Natural killer cell (primary cell): ENCODE data around the gene ABTB2. TPM values are rescaled to one million over a fixed set of nuclear protein-coding genes. Genes with fewer than 3 reads are reported as not detected.

Source experiments
- ATAC-seq, 3 donors: fragments of 150-1000 bp in 2 of 3; fragments of 200-7000 bp in 1 of 3; cut with Tn5 transposase; 1 replicate in 1 of 3; 2 replicates in 2 of 3; pipeline ENCODE4 v1.10.0; 2021; ENCODE audit warnings: mild to moderate bottlenecking in 2 of 3, moderate library complexity in 2 of 3
- DNase-seq, 2 donors: peaks; one replicate each; pipeline versions ENCODE4 v3.0.0 to v3.0.0-alpha.2; 2013 to 2021; ENCODE audit warnings: mixed read lengths in 1 of 2
- H3K27ac ChIP-seq: one replicate; pipeline ENCODE4 v1.5.1; 2013; ENCODE audit warnings: mild to moderate bottlenecking, low read length
- H3K27me3 ChIP-seq: one replicate; pipeline ENCODE4 v1.6.1; 2013; ENCODE audit warnings: low read length; ENCODE audit not compliant: control insufficient read depth, insufficient read depth
- H3K36me3 ChIP-seq: one replicate; pipeline ENCODE4 v1.6.1; 2013; ENCODE audit warnings: low read length; ENCODE audit not compliant: control insufficient read depth, insufficient read depth
- H3K4me1 ChIP-seq: one replicate; pipeline ENCODE4 v1.6.1; 2013; ENCODE audit warnings: low read length; ENCODE audit not compliant: control insufficient read depth, insufficient read depth
- H3K4me3 ChIP-seq: one replicate; pipeline ENCODE4 v1.5.1; 2013; ENCODE audit warnings: low read length
- H3K9me3 ChIP-seq: one replicate; pipeline ENCODE4 v1.6.1; 2013; ENCODE audit warnings: low read length; ENCODE audit not compliant: control insufficient read depth, insufficient read depth
- H3K27ac Mint-ChIP-seq, 2 donors: one replicate each; pipeline ENCODE4 v1.8.0; 2022; ENCODE audit warnings: mild to moderate bottlenecking in 2 of 2, mixed read lengths in 2 of 2, moderate library complexity in 1 of 2
- H3K27me3 Mint-ChIP-seq, 2 donors: one replicate each; pipeline ENCODE4 v1.8.0; 2022; ENCODE audit warnings: low read depth in 2 of 2, mixed read lengths in 2 of 2
- H3K36me3 Mint-ChIP-seq: one replicate; pipeline ENCODE4 v1.8.0; 2022; ENCODE audit warnings: mixed read lengths
- H3K4me1 Mint-ChIP-seq, 2 donors: one replicate each; pipeline ENCODE4 v1.8.0; 2022; ENCODE audit warnings: mixed read lengths in 2 of 2
- H3K4me3 Mint-ChIP-seq: one replicate; pipeline ENCODE4 v1.8.0; 2022; ENCODE audit warnings: mild to moderate bottlenecking, moderate library complexity, mixed read lengths
- H3K9me3 Mint-ChIP-seq, 2 donors: one replicate each; pipeline ENCODE4 v1.8.0; 2022; ENCODE audit warnings: mixed read lengths in 2 of 2
- whole genome bisulfite sequencing: methylation state at CpG from one replicate; pipeline ENCODE4 v1.1.7; 2013; ENCODE audit warnings: missing lambda C conversion rate; ENCODE audit not compliant: insufficient coverage; 5-methylcytosine and 5-hydroxymethylcytosine counted together
- intact Hi-C: fragments of 100-400 bp; cut with micrococcal nuclease; formaldehyde crosslinking; loops from one replicate; pipeline ENCODE4 v1.14.2; 2022
- total RNA-seq, 4 donors: library from RNA; stranded (reverse); fragments of 120-200 nt in 1 of 4; gene quantifications; one replicate each; pipeline versions ENCODE4 v1.2.3 to v1.2.4, GENCODE V29; 2013 to 2022
- TF ChIP-seq, protein P1 (sequence below): fragments of 200-600 bp; IDR thresholded peaks from one replicate; pipeline ENCODE4 v1.8.0; 2022; ENCODE audit warnings: antibody characterized with exemption

The ABTB2 gene
- total RNA-seq, 3 donors from 2014 or later (not counting 1 experiment from before 2014, with no cell fraction given), result 0.65 to 1.7 (median 1.1) TPM

DNA sequence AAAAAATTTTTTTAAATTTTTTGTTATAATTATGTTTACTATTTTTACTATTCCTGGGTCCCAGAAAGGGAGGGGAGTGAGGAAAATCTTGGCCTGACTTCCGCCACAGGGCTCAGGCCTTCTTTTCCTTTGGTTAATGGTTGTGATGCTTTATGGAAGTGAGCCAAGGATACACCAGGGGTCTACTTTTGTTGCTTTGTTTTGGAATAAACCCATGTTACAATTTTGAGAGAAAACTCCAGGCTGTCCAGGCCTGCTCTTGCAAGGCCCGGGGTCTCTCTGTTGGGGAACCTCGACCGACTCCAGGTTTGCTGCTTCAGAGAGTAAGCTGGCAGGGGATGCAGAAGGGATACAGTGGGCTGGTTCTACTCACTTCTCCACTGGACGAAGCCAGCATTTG is 84.7 kb downstream of the ABTB2 start:
- no peaks in the 10 kb centered on the region for H3K4me1 Mint-ChIP-seq
- no peak for ATAC-seq
- intact Hi-C loops, result no loop called here
- no peaks in the 10 kb centered on the region for H3K9me3 ChIP-seq
- H3K27me3 Mint-ChIP-seq, result no peaks in the 10 kb centered on the region
- no peak for DNase-seq
- H3K27ac Mint-ChIP-seq, result no peak overlapping the region
- no peaks in the 10 kb centered on the region for H3K36me3 Mint-ChIP-seq
- no peak overlapping the region for H3K27ac ChIP-seq
- H3K4me3 Mint-ChIP-seq, result no peak overlapping the region
- TF ChIP-seq, protein P1, sequence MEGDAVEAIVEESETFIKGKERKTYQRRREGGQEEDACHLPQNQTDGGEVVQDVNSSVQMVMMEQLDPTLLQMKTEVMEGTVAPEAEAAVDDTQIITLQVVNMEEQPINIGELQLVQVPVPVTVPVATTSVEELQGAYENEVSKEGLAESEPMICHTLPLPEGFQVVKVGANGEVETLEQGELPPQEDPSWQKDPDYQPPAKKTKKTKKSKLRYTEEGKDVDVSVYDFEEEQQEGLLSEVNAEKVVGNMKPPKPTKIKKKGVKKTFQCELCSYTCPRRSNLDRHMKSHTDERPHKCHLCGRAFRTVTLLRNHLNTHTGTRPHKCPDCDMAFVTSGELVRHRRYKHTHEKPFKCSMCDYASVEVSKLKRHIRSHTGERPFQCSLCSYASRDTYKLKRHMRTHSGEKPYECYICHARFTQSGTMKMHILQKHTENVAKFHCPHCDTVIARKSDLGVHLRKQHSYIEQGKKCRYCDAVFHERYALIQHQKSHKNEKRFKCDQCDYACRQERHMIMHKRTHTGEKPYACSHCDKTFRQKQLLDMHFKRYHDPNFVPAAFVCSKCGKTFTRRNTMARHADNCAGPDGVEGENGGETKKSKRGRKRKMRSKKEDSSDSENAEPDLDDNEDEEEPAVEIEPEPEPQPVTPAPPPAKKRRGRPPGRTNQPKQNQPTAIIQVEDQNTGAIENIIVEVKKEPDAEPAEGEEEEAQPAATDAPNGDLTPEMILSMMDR, result no peak
- no peak overlapping the region for H3K4me3 ChIP-seq
- H3K9me3 Mint-ChIP-seq, result no peaks in the 10 kb centered on the region
- no peaks in the 10 kb centered on the region for H3K27me3 ChIP-seq
- 95% methylated on average over 5 of the region's 5 CpGs for WGBS
- no peaks in the 10 kb centered on the region for H3K4me1 ChIP-seq
- no peaks in the 10 kb centered on the region for H3K36me3 ChIP-seq

DNA sequence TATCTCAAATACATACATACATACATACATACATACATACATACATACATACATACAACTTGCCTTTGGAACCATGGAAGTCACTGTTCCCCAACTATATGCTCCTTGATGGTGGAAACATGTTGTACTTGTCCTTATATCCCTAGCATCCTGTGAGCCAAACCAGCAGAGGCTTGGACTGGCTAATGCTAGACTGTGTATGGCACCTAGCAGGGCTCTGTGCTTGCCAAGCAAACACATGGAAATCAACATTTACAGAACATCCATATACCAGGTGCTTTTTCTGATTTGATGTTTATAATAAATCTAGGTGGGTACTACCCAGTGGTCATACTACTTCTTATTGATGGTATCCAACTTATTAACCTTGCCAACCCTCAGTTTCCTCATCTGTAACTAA is 86.1 kb downstream of the ABTB2 start:
- Mint-ChIP-seq H3K9me3 (no peaks in the 10 kb centered on the region), H3K4me1 (peaks cover 0 to under 1% of the 10 kb centered on the region in 2 donors), H3K36me3 (no peaks in the 10 kb centered on the region), H3K27ac (no peak overlapping the region), H3K27me3 (no peaks in the 10 kb centered on the region), H3K4me3 (no peak overlapping the region)
- TF ChIP-seq, protein P1, result no peak
- Histone ChIP-seq H3K27me3 (no peaks in the 10 kb centered on the region), H3K27ac (no peak overlapping the region), H3K4me1 (no peaks in the 10 kb centered on the region), H3K9me3 (no peaks in the 10 kb centered on the region), H3K36me3 (no peaks in the 10 kb centered on the region), H3K4me3 (no peak overlapping the region)
- ATAC-seq, result no peak
- intact Hi-C loops, result no loop called here
- DNase-seq, result no peak

DNA sequence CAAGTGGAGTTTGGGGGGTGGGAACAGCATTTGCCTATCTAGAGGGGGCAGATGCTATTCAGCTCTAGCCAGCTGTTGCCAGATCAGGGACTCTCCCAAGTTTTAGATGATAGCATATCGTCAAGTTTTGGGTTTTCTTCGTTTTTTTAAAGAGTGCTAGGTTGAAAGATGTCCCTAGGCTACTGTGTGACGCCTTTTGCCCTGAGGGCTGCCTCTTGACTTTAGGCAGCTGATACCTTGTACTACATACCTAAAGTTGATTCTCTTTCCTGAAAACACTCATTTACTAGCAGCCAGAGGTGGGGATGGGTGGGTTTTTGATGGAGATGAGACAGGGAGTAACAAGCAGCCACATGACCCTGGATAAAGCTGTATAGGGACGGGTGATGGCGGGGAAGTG is 87.1 kb downstream of the ABTB2 start:
- Histone ChIP-seq H3K27ac (no peak overlapping the region), H3K9me3 (no peaks in the 10 kb centered on the region), H3K36me3 (no peaks in the 10 kb centered on the region), H3K27me3 (no peaks in the 10 kb centered on the region), H3K4me1 (no peaks in the 10 kb centered on the region), H3K4me3 (no peak overlapping the region)
- Mint-ChIP-seq H3K4me3 (no peak overlapping the region), H3K27me3 (no peaks in the 10 kb centered on the region), H3K4me1 (peaks cover 0 to 6% of the 10 kb centered on the region in 2 donors), H3K27ac (no peak overlapping the region), H3K9me3 (no peaks in the 10 kb centered on the region), H3K36me3 (no peaks in the 10 kb centered on the region)
- DNase-seq (no peak), ATAC-seq (no peak)
- intact Hi-C loops, result no loop called here
- TF ChIP-seq, protein P1, result no peak
- WGBS, result 92% methylated on average over 5 of the region's 5 CpGs

DNA sequence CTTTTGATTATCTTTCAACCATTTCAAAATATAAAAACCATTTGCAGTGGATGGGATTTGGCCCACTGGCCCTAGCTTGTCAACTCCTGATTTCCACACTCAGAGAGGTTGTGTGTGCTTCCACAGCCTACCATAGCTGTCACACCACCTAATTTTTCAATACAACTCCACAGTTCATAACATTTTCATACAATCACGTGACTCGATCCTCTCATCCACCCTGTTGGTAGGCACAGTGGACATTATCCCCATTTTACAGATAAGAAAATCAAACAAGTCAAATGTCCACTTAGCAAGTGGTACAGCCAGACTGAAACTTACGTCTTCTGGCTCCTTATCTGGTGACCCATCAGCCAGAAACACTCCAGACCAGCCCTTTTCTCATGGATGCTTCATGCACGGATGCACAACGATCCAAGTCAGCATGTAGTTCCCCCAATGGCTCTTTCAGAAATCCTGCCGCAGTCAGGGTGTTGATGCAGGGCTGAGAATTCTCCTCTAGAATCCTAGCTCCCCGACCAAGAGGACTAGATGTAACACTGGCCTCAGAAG is 88.0 kb downstream of the ABTB2 start:
- Histone ChIP-seq H3K9me3 (no peaks in the 10 kb centered on the region), H3K36me3 (no peaks in the 10 kb centered on the region), H3K4me1 (no peaks in the 10 kb centered on the region), H3K4me3 (no peak overlapping the region), H3K27me3 (no peaks in the 10 kb centered on the region), H3K27ac (no peak overlapping the region)
- no peak overlapping the region for H3K27ac Mint-ChIP-seq
- H3K27me3 Mint-ChIP-seq, result no peaks in the 10 kb centered on the region
- no peaks in the 10 kb centered on the region for H3K9me3 Mint-ChIP-seq
- ATAC-seq (no peak), DNase-seq (no peak)
- peaks cover 0 to 6% of the 10 kb centered on the region in 2 donors for H3K4me1 Mint-ChIP-seq
- TF ChIP-seq, protein P1, result no peak
- intact Hi-C loops, result no loop called here
- 88% methylated on average over 7 of the region's 7 CpGs for WGBS
- no peak overlapping the region for H3K4me3 Mint-ChIP-seq
- no peaks in the 10 kb centered on the region for H3K36me3 Mint-ChIP-seq
